ENCODE results near the gene RBM6. TPM values are rescaled to one million over a fixed set of nuclear protein-coding genes. Genes with fewer than 3 reads are reported as not detected.

Gene RBM6
- total RNA-seq, 2 experiments from 2014 or later = 99.3 to 106 TPM

DNA sequence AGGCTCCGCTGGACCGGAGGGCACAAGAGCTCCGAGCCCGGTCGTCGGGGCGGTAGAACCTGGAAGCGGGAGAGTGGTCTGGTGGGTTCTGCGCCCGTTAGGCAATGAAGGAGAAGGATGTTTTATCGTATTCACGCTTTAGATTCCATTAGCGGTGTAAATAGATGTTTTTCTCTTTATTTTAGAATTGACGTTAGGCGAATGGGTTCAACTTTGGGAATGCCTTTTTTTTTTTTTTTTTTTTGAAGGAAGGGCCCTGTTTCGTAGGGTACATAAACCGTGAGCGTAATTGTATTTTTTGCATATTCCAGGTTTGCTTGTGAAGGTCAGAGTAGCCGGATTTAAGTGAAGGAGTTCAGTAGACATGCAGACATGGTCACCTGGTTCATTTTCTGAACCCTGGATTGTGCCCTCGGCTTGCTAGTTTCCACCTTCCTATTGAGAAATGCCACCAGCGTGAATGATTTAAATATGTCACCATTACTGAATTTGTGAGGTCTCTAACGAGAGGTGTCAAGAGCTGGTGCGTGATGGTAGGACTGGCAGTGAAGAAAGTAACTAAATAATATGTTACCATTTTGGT, 808 bp downstream of the RBM6 start:
- peak in 1 of 14 experiments; percentile 4 for DNase-seq
- POLR2A ChIA-PET = interaction anchor here (0.8 to 3.2 kb wide), 10 partner anchors 11 to 1559 kb away, joined by 3 to 42 read pairs (median 4); partner anchors contain the start of genes DCAF1, INKA1, IP6K1 and MON1A

DNA sequence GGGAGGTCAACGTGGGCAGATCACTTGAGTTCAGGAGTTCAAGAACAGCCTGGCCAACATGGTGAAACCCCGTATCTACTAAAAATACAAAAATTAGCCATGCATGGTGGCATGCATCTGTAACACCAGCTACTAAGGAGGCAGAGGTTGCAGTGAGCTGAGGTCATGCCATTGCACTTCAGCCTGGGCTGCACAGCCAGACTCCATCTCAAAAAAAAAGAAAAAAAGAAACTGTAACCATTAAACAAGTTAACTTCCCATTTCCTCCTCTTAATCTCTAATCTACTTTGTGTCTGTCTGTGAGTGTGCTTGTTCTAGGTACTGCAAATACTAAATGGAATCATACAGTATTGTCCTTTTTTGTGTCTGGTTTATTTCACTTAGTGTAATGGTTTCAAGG, 2.7 kb downstream of the RBM6 start:
- H3K27ac ChIP-seq (ENCODE audit: low read depth in 1 of 2, low read length in 2 of 2) = no peak overlapping the region
- peak overlapping the region; percentile 62 for H3K4me3 Mint-ChIP-seq
- H3K9me3 ChIP-seq (ENCODE audit: control insufficient read depth in 1 of 2, insufficient read depth in 1 of 2, low read length in 2 of 2) = no peaks in the 10 kb centered on the region
- H3K27me3 Mint-ChIP-seq = no peaks in the 10 kb centered on the region
- intact Hi-C loops (cut with DNase I, micrococcal nuclease) = loop anchor here in 1 of 2 experiments (5.0 kb wide), 2 partner anchors 40 to 350 kb away; partner anchors contain the start of genes IFRD2 and MST1R
- H3K36me3 ChIP-seq (ENCODE audit: insufficient read depth, low read length) = peaks cover 5% of the 10 kb centered on the region
- peaks cover 41% of the 10 kb centered on the region for H3K36me3 Mint-ChIP-seq (ENCODE audit: low read depth)
- H3K9me3 Mint-ChIP-seq = no peaks in the 10 kb centered on the region
- CTCF ChIA-PET = interaction anchor here (1.2 kb wide), 1 partner anchor 140 kb away, joined by 3 read pairs; no protein-coding TSS in a partner anchor
- peak overlapping the region; percentile 15 for H3K27ac Mint-ChIP-seq
- H3K4me3 ChIP-seq (ENCODE audit: low read length) = no peak overlapping the region
- POLR2A ChIA-PET = no interaction called here
- peaks cover 32% of the 10 kb centered on the region for H3K4me1 ChIP-seq (ENCODE audit: insufficient read depth, low read length)
- H3K27me3 ChIP-seq (ENCODE audit: control insufficient read depth in 1 of 2, insufficient read depth in 2 of 2, low read length in 2 of 2) = no peaks in the 10 kb centered on the region
- H3K4me1 Mint-ChIP-seq (ENCODE audit: low read depth) = peaks cover 48% of the 10 kb centered on the region
- DNase-seq (no peak), ATAC-seq (ENCODE audit: poor library complexity) (no peak)
- TF ChIP-seq, protein P1, sequence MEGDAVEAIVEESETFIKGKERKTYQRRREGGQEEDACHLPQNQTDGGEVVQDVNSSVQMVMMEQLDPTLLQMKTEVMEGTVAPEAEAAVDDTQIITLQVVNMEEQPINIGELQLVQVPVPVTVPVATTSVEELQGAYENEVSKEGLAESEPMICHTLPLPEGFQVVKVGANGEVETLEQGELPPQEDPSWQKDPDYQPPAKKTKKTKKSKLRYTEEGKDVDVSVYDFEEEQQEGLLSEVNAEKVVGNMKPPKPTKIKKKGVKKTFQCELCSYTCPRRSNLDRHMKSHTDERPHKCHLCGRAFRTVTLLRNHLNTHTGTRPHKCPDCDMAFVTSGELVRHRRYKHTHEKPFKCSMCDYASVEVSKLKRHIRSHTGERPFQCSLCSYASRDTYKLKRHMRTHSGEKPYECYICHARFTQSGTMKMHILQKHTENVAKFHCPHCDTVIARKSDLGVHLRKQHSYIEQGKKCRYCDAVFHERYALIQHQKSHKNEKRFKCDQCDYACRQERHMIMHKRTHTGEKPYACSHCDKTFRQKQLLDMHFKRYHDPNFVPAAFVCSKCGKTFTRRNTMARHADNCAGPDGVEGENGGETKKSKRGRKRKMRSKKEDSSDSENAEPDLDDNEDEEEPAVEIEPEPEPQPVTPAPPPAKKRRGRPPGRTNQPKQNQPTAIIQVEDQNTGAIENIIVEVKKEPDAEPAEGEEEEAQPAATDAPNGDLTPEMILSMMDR (IDR thresholded peaks at IDR 0.05) = no peak

More for the DNA sequence above, 808 bp downstream of the RBM6 start:
- peak overlapping the region; percentile 95 for H3K4me3 Mint-ChIP-seq
- TF ChIP-seq, protein P1 (IDR thresholded peaks at IDR 0.05) = no peak
- intact Hi-C loops (cut with DNase I, micrococcal nuclease) = loop anchor here in 1 of 2 experiments (1.0 to 5.0 kb wide), 4 partner anchors 11 to 352 kb away; partner anchors contain the start of genes IFRD2, MON1A, MST1R and RBM5
- peaks cover 32% of the 10 kb centered on the region for H3K36me3 Mint-ChIP-seq (ENCODE audit: low read depth)
- Histone ChIP-seq H3K9me3 (ENCODE audit: control insufficient read depth in 1 of 2, insufficient read depth in 1 of 2, low read length in 2 of 2) (no peaks in the 10 kb centered on the region), H3K27me3 (ENCODE audit: control insufficient read depth in 1 of 2, insufficient read depth in 2 of 2, low read length in 2 of 2) (no peaks in the 10 kb centered on the region), H3K4me3 (ENCODE audit: low read length) (peak overlapping the region; percentile 88), H3K4me1 (ENCODE audit: insufficient read depth, low read length) (peaks cover 26% of the 10 kb centered on the region), H3K27ac (ENCODE audit: low read depth in 1 of 2, low read length in 2 of 2) (peak overlapping the region; percentile 96 to 98), H3K36me3 (ENCODE audit: insufficient read depth, low read length) (peaks cover 5% of the 10 kb centered on the region)
- ATAC-seq (ENCODE audit: poor library complexity) = no peak
- H3K27ac Mint-ChIP-seq = peak overlapping the region; percentile 97
- CTCF ChIA-PET = interaction anchor here (0.8 to 1.4 kb wide), 3 partner anchors 11 to 138 kb away, joined by 5 to 8 read pairs (median 6); partner anchors contain the start of gene MON1A
- no peaks in the 10 kb centered on the region for H3K9me3 Mint-ChIP-seq
- H3K27me3 Mint-ChIP-seq = no peaks in the 10 kb centered on the region
- H3K4me1 Mint-ChIP-seq (ENCODE audit: low read depth) = peaks cover 34% of the 10 kb centered on the region

DNA sequence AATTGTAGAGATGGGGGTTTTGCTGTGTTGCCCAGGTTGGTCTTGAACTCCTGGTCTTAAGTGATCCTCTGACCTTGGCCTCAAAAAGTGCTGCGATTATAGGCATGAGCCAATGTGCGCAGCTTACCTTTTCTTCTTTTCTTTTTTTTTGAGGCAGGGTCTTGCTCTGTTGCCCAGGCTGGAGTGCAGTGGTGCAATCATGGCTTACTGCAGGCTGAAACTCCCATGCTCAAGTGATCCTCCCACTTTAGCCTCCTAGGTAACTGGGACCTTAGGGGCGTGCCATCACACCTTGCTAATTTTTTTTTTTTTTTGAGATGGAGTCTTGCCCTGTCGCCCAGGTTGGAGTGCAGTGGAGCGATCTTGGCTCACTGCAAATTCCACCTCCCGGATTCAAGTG, 13.0 kb downstream of the RBM6 start:
- H3K27ac Mint-ChIP-seq = no peak overlapping the region
- Histone ChIP-seq H3K27me3 (ENCODE audit: control insufficient read depth in 1 of 2, insufficient read depth in 2 of 2, low read length in 2 of 2) (no peaks in the 10 kb centered on the region), H3K36me3 (ENCODE audit: insufficient read depth, low read length) (no peaks in the 10 kb centered on the region), H3K4me3 (ENCODE audit: low read length) (no peak overlapping the region), H3K27ac (ENCODE audit: low read depth in 1 of 2, low read length in 2 of 2) (no peak overlapping the region), H3K4me1 (ENCODE audit: insufficient read depth, low read length) (peaks cover 5% of the 10 kb centered on the region), H3K9me3 (ENCODE audit: control insufficient read depth in 1 of 2, insufficient read depth in 1 of 2, low read length in 2 of 2) (no peaks in the 10 kb centered on the region)
- DNase-seq (no peak), ATAC-seq (ENCODE audit: poor library complexity) (no peak)
- H3K4me1 Mint-ChIP-seq (ENCODE audit: low read depth) = peaks cover 28% of the 10 kb centered on the region
- no peaks in the 10 kb centered on the region for H3K9me3 Mint-ChIP-seq
- no peak overlapping the region for H3K4me3 Mint-ChIP-seq
- peaks cover 9% of the 10 kb centered on the region for H3K36me3 Mint-ChIP-seq (ENCODE audit: low read depth)
- intact Hi-C loops (cut with DNase I, micrococcal nuclease) = no loop called here
- TF ChIP-seq, protein P1 (IDR thresholded peaks at IDR 0.05) = no peak
- H3K27me3 Mint-ChIP-seq = no peaks in the 10 kb centered on the region
- CTCF ChIA-PET = interaction anchor here (0.6 kb wide), 1 partner anchor 16 kb away, joined by 3 read pairs; no protein-coding TSS in a partner anchor
- POLR2A ChIA-PET = no interaction called here

All from CD4-positive, alpha-beta T cell (primary cell).